CD4-positive, alpha-beta T cell treated with Interleukin-21 for 1 hour (primary cell): ENCODE measurements around the gene HSD17B1.
"Not testable (repeated sequence)": the region's sequence is repeated elsewhere in the genome, so short reads cannot be mapped to it uniquely, and the experiment has no call there.

ENCODE experiments used
- DNase-seq: peaks from one replicate; pipeline ENCODE4 v3.0.0-alpha.2; 2020

Gene HSD17B1

DNA sequence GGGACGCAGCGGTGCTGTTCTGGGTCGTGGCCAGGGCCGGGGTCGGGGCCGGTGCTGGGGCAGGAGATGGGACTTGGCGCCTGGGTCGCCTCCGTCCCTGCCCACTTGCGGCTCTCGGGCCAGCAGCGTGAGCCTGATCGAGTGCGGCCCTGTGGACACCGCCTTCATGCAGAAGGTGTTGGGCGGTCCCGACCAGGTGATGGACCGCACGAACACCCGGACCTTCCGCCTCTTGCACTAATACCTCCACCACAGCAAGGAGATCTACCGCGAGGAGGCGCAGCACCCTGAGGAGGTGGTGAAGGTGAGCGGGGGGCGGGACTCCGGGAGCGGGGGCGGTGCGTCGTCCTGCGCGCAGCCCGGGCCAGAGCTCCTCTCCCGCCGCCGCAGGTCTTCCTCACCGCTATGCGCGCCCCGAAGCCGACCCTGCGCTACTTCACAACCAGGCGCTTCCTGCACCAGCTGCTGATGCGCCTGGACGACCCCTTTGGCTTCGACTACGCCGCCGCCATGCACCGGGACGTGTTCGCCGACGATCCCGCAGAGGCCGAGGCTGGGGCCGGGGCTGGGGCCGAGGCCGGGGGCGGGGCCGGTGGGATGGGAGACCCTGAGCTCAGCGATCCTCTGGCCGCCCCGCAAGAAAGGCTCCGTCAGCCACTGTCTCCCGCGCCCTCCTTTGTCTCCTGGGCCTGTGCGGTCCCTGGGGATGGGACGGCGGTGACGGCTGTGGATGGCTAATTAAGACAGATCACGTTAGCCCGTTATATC, 4.5 kb upstream of the HSD17B1 start:
- DNase-seq, result peak; percentile 80

DNA sequence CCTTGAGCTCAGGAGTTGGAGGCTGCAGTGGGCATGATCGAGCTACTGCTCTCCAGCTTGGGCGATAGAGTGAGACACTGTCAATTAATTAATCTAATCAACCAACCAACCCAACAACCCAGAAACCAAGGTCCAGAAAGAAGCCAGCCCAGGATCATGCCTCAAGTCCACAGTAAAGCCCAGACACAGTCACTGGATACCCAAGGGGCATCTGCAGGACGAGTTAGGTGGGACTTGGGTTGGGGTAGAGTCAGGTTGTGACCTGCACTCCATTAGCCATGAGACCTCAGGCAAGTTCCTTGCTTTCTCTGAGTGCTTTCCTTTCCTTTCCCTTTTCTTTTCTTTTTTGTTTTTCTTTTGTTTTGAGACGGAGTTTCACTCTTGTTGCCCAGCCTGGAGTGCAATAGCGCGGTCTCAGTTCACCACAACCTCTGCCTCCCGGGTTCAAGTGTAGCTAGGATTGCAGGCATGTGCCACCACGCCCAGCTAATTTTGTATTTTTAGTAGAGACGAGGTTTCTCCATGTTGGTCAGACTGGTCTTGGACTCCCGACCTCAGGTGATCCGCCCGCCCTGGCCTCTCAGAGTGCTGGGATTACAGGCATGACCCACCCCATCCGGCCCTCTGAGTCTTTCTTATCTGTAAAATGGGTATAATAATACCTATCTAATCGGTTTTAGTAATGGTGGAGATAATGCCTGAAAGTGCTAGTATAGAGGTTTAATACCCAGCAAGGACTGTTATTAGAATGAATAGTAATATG, 3.5 kb upstream of the HSD17B1 start:
- DNase-seq, result no peak

DNA sequence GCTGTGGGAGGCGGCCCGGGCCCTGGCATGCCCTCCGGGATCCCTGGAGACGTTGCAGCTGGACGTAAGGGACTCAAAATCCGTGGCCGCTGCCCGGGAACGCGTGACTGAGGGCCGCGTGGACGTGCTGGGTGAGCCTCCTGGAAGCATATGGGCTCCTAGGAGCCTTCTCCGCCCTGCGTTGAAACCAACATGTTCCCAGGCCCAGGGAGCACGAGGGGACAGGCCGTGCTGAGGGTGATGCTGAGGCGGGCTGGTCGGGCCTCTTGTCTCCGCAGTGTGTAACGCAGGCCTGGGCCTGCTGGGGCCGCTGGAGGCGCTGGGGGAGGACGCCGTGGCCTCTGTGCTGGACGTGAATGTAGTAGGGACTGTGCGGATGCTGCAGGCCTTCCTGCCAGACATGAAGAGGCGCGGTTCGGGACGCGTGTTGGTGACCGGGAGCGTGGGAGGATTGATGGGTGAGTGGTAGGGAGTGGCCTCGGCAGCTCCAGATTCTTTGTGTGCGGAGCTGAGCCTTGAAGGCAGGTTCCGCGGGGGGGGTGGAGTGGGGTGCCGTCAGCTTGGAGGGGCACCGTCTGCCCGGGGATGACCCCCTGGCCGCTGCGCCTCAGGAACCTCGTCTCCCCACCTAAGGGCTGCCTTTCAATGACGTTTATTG, 567 bp downstream of the HSD17B1 start:
- DNase-seq, result no peak

DNA sequence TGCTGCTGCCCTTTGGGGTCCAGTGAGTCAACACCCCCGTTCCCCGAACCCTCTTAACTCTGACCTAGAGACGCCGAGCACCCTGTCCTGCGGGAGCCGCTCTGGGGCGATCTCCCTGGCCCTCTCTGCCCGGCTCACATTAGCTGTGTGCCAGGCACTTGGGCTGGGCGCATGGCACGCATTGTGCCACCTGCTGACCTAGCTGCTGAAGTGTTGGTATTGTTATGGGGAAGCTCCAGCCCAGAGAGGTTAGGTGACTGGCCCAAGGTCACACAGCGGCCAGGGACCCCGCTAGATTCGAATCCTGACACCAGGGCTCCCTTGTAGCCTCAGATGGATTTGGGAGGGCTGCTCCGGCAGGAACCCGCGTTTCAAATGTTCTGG, 1.1 kb downstream of the HSD17B1 start:
- no peak for DNase-seq

DNA sequence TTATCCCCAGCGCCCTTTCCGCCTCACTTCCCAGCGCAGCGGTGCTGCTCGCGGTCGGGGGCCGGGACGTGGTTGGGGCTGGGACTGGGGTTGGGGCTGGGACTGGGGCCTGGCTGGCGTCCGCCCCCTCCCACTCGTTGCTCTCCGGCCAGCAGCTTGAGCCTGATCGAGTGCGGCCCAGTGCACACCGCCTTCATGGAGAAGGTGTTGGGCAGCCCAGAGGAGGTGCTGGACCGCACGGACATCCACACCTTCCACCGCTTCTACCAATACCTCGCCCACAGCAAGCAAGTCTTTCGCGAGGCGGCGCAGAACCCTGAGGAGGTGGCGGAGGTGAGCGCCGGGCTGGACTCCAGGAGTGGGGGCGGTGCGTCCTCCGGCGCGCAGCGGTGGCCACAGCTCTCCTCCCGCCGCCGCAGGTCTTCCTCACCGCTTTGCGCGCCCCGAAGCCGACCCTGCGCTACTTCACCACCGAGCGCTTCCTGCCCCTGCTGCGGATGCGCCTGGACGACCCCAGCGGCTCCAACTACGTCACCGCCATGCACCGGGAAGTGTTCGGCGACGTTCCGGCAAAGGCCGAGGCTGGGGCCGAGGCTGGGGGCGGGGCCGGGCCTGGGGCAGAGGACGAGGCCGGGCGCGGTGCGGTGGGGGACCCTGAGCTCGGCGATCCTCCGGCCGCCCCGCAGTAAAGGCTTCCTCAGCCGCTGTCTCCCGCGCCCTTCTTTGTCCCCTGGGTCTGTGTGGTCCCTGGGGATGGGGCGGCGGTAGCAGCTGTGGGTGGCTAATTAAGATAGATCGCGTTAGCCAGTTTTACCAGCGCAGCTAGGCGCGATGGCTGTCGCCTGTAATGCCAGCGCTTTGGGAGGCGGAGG, 1.8 kb downstream of the HSD17B1 start:
- DNase-seq, result peak; percentile 83

DNA sequence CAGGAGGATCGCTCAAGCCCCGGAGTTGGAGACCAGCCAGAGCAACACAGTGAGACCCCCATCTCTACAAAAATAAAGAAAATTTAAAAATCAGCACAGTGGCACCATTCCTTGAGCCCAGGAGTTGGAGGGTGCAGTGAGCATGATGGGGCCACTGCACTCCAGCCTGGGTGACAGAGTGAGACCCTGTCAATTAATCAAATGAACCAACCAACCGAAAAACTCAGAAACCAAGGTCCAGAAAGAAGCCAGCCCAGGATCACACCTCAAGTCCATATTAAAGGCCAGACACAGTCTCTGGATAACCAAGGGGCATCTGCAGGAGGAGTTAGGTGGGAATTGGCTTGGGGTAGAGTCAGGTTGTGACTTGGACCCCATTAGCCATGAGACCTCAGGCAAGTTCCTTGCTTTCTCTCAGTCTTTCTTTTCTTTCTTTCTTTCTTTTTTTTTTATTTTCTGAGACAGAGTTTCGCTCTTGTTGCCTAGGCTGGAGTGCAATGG, 2.4 kb downstream of the HSD17B1 start:
- DNase-seq, result no peak

DNA sequence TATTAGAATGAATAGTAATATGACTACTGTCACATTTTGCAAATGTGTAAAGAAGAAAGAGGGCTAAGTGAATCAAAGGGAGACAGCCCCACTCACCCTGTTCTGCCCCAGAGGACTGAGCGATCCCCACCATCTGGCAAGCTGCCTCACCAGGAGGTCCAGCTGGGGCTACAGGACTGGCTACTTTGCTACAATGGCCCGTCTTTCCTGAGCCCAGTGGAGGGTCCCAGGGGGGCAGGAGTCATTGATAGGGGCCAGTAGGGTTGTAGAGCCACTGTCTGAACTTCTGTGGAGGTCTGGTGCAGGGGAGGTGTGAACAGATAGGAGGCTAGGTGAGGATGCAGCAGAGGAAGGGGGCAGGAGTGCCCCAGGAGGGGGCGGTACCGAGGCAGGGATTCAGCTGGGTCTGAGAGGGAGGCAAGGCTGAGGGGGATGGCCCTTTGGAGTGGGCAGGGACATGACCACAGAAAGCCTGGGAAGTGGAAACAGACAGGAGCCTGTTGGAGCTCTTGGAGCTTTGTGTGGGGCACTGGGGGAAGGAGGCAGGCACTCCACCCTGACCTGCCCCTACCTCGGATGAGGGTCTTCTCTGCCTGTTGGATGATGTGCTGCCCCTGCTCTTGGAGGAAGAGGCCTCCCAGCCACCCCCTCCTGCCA, 3.4 kb downstream of the HSD17B1 start:
- not testable (repeated sequence) for DNase-seq

DNA sequence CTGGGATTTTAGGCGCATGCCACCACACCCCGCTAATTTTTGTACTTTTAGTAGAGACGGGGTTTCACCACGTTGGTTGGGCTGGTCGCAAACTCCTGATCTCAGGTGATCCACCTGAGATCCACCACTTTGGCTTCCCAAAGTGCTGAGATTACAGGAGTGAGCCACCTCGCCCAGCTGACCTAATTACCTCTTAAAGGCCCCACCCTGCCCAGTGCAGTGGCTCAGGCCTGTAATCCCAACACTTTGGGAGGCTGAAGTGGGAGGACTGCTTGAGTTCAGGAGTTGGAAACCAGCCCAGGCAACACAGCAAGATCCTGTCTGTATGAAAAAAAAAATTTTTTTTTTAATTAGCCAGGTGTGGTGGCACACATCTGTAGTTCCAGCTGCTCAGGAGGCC, 6.4 kb downstream of the HSD17B1 start:
- DNase-seq, result no peak

DNA sequence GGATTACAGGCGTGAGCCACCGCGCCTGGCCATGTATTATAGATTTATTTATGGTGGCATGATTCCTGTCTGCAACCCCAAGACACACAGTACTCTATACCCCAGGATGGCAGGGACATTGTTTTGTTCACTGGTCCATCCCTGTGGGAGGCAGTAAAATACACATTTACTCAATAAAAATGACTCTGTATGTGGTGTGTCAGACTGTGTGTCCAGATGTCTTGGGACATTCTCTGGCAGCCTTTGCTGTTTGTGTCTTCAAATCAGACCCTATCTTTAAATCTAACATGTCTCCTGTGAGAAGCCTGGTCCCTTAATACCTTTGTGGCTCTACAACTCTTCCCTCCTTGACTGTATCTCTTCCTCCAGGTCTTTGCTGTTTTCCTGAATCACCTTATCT, 7.5 kb downstream of the HSD17B1 start:
- no peak for DNase-seq

DNA sequence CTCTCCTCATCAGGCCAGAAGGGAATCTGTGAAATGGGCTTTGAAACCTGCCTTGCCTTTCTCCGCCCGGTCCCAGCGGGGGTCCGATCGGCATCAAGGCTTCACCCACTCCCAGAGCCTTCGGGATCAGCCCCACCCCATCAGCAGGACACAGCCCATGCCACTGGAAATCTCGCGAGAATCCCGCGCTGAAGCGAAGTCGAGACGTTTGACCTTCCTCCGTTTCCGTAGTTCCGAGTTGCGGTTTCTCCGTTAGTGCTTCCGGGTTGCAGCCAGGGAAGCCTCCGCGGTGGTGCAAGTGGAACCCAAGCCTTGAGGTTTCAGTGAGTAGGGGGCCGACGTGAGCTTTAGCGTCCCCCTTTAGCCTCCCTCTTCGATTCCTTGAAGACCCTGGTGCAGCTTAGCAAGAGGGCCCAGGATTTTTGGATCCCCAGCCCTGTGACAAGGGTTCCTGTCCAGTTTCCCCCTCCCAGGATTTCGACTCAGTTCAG, 9.2 kb downstream of the HSD17B1 start, which contains the start of gene COASY:
Gene COASY, plus strand, starts transcription at position 252 of the 491 bp plus-strand sequence. CDS start 475 bp downstream, outside the sequence.
- DNase-seq, result peak; percentile 95

DNA sequence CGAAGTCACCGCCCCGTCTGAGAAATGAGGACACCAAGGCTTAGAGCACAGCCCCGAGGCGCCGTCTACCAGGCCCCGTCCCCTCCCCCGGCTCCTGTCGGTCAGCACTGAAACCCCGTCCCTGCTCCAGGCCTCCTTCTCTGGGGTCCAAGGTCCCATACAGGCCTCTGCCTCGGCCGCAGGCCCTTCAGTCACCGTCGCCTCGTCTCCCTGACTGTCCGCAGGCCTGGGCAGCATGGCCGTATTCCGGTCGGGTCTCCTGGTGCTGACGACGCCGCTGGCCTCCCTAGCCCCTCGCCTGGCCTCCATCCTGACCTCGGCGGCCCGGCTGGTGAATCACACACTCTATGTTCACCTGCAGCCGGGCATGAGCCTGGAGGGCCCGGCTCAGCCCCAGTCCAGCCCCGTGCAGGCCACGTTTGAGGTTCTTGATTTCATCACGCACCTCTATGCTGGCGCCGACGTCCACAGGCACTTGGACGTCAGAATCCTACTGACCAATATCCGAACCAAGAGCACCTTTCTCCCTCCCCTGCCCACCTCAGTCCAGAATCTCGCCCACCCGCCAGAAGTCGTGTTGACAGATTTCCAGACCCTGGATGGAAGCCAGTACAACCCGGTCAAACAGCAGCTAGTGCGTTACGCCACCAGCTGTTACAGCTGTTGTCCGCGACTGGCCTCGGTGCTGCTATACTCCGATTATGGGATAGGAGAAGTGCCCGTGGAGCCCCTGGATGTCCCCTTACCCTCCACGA, 9.8 kb downstream of the HSD17B1 start:
- no peak for DNase-seq

DNA sequence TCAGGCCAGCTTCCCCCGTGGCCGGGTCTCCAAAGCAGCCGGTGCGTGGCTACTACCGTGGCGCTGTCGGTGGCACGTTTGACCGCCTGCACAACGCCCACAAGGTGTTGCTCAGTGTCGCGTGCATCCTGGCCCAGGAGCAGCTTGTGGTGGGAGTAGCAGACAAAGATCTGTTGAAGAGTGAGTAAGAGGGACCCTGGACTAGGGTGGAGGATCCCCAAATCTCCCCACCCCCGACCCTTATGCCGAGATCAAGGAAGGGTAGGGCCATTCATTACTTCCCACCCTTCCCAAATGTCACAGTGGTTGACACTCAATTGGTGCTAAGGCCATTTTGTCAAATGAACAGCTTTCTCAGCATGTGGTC, 10.4 kb downstream of the HSD17B1 start:
- no peak for DNase-seq

DNA sequence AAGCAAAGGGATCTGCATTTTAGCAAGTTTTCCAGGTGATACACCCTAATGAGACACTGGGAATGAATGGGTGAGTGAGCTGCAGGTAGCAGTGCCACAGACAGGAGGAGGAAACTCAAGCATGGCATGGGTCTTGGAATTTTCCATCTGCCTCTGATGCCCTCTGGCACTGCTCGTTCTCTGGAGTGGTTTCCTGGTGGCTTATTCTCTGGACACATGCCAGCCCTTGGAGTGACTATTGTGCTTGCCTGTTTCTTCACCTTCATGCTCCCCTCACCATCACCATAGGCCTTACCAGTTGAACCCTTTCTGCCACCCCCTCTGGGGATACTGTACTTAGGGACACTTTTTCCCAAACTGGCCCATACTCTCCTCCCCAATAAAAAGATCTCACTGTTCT, 10.8 kb downstream of the HSD17B1 start:
- DNase-seq, result no peak

DNA sequence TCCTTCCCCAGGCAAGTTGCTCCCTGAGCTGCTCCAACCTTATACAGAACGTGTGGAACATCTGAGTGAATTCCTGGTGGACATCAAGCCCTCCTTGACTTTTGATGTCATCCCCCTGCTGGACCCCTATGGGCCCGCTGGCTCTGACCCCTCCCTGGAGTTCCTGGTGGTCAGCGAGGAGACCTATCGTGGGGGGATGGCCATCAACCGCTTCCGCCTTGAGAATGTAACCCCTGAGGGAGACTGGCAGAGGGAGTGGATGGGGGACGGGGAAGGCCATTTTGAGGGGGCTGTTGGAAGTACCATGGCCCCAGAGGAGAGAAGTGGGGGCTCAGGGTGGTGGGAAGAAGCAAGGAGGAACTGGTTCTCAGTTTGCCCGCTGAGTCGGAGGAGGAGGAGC, 11.2 kb downstream of the HSD17B1 start:
- no peak for DNase-seq

DNA sequence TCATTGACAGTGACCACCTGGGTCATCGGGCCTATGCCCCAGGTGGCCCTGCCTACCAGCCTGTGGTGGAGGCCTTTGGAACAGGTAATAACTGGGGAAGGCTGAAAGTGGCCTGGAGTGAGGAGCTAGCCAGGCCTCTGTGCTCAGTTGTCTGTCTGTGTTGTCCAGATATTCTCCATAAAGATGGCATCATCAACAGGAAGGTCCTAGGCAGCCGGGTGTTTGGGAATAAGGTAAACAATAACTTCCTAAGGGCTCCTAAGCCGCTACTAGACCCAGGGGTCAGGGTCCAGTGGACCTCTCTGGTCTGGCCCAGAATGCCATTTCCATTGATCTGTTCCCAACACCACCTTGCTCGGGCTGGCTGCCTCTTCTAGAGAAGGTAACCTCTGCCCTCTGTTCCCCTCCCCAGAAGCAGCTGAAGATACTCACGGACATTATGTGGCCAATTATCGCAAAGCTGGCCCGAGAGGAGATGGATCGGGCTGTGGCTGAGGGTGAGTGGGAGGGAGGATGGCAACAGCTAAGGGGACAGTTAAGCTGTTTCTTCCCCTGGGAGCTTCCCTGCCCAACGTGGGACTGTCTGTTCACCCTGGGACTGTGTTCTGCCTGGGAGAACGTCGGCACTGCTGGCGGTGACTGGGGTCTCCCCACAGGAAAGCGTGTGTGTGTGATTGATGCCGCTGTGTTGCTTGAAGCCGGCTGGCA, 12.2 kb downstream of the HSD17B1 start:
- DNase-seq, result no peak

DNA sequence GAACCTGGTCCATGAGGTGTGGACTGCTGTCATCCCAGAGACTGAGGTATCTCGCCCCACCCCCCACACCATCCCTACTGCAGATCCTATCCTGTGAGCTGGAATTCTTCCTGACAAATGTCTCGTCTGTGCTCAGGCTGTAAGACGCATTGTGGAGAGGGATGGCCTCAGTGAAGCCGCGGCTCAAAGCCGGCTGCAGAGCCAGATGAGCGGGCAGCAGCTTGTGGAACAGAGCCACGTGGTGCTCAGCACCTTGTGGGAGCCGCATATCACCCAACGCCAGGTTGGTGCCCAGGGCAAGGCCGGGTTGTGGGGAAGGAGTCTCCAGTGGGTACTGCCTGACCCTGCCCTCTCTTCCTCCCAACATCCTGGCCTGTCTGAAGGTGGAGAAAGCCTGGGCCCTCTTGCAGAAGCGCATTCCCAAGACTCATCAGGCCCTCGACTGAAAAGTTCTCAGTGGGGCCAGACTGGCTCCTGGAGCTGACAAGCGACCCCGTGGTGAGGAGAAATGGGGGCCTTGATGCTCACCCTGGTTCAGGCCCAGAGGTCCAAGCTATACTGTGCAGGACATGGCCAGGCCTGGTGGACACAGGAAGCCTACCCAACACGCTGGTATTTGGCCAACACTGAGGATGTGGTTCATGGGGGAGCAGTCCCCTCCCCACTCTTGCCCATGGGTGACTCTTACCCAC, 12.9 kb downstream of the HSD17B1 start:
- no peak for DNase-seq

DNA sequence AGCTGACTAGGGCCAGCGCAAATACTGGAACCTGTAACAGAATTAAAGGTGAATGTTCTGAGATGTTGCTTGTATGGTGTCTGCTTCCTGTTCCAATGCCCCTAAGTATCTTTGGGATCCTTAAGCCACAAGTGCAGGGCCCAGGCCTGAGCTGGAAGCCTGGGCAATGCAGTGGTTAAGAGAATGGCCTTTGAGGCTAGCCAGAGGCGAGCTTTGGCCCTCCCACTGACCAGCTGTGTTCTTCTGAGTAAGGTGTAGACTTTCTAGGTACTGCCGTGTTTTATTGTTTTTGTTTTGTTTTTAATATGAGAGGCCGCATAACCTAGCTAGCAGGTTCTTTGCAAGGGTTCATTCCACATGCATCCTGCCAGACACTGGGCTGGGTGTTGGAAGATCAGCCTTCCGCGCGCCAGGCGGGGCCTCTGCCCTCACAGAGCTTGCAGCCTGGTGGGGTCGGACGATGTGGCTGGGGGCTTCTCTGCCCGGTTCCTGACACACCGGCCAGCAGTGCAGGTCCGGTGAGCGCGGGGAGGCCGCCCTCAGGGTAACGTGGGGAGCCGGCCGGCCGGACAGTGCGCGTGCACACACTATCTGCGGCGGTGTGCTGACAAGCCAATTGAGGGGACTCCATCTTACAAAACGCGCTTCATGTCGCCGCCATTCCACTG, 13.6 kb downstream of the HSD17B1 start:
- DNase-seq, result no peak

DNA sequence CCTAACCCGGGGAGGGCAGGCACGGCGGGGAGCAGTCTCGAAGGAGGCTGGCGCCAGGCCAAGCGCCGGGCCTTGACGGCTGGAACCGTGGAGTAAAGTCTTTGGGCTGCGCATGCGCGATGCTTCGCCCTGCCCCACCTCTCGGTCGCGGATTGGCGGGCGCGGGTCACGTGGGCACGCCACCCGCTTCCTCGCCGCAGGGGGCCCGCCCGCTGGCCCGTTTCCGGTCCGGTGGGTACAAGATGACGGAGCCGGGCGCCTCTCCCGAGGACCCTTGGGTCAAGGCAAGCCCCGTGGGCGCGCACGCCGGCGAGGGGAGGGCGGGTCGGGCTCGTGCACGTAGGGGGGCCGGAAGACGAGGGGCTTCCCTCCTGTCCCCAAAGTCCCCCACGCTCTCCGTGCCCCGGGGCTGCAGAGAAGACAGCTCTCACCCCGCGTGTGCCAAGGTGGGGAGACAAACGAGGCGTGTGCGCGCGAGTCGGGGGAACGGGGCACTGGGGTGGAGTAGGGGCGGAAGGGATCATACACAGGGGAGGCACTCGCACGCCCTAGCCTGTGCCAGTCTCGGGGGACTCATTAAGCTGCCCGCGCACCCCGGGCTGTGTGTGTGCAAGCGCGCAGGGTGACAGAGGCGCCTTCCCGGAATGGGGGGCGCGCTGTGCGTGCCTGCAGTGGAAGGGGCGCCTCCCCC, 14.3 kb downstream of the HSD17B1 start, which contains the start of gene MLX:
Gene MLX, plus strand, starts transcription at position 218 of the 691 bp plus-strand sequence. Its CDS starts 25 bp downstream, at position 243.
- DNase-seq, result peak; percentile 92
